MCF 10A (cell line): ENCODE measurements around the gene HSF2BP. TPM values are rescaled to one million over a fixed set of nuclear protein-coding genes. Genes with fewer than 3 reads are reported as not detected.
A peak's percentile ranks its signal among the peaks of the same experiment; 100 is the strongest.
"Not testable (repeated sequence)": the region's sequence is repeated elsewhere in the genome, so short reads cannot be mapped to it uniquely, and the experiment has no call there.

Experiments used
- BruUV-seq: library from RNA; stranded (reverse); fragments of 400-500 nt; replicated peaks from 2 replicates; lab custom pipeline; 2021; lab: Mats Ljungman, UMichigan
- CTCF ChIA-PET: fragments of 300-600 bp; sonication (Branson Sonifier 250); formaldehyde crosslinking; extraction: SDS; loops from one replicate; lab custom pipeline; 2021; ENCODE audit warnings: antibody characterized with exemption, inconsistent platforms; lab: Yijun Ruan, JAX
- POLR2A ChIA-PET: fragments of 300-600, 350-650 bp; sonication (Branson Sonifier 250); formaldehyde crosslinking; extraction: SDS; loops from one replicate; lab custom pipeline; 2020; ENCODE audit warnings: antibody characterized with exemption, inconsistent platforms; lab: Yijun Ruan, JAX
- DNase-seq: peaks from one replicate; pipeline ENCODE4 v3.0.0-alpha.2; 2018; ENCODE audit not compliant: unreplicated experiment
- H3K27ac Mint-ChIP-seq: one replicate; pipeline ENCODE4 v1.8.0; 2022; ENCODE audit warnings: mild to moderate bottlenecking, low read depth, mixed read lengths; ENCODE audit not compliant: unreplicated experiment
- H3K27me3 Mint-ChIP-seq: one replicate; pipeline ENCODE4 v1.8.0; 2022; ENCODE audit warnings: mixed read lengths; ENCODE audit not compliant: insufficient read depth, unreplicated experiment
- H3K36me3 Mint-ChIP-seq: one replicate; pipeline ENCODE4 v1.8.0; 2022; ENCODE audit warnings: mild to moderate bottlenecking, moderate library complexity, mixed read lengths; ENCODE audit not compliant: insufficient read depth, unreplicated experiment
- H3K4me1 Mint-ChIP-seq: one replicate; pipeline ENCODE4 v1.8.0; 2022; ENCODE audit warnings: mixed read lengths; ENCODE audit not compliant: insufficient read depth, unreplicated experiment
- H3K4me3 Mint-ChIP-seq: one replicate; pipeline ENCODE4 v1.8.0; 2022; ENCODE audit warnings: mild to moderate bottlenecking, moderate library complexity, mixed read lengths; ENCODE audit not compliant: unreplicated experiment
- H3K9me3 Mint-ChIP-seq: one replicate; pipeline ENCODE4 v1.8.0; 2022; ENCODE audit warnings: mixed read lengths; ENCODE audit not compliant: unreplicated experiment
- intact Hi-C: fragments of 100-400 bp; cut with micrococcal nuclease; formaldehyde crosslinking; loops from 2 replicates; pipeline ENCODE4 v1.14.1; 2022
- total RNA-seq: library from RNA; stranded (reverse); gene quantifications from 2 replicates; pipeline ENCODE4 v1.2.3, GENCODE V29; 2022

The HSF2BP gene
- total RNA-seq, 1 experiment from 2014 or later, result 6.8 TPM

- H3K36me3 Mint-ChIP-seq, POLR2A ChIA-PET, H3K27ac Mint-ChIP-seq, BruUV-seq, DNase-seq, intact Hi-C loops, H3K4me3 Mint-ChIP-seq, CTCF ChIA-PET, H3K9me3 Mint-ChIP-seq, H3K27me3 Mint-ChIP-seq, H3K4me1 Mint-ChIP-seq: not testable (repeated sequence)
Measured at GRCh38 chr21:43517701-43518100, 141.6 kb downstream of the HSF2BP start.

DNA sequence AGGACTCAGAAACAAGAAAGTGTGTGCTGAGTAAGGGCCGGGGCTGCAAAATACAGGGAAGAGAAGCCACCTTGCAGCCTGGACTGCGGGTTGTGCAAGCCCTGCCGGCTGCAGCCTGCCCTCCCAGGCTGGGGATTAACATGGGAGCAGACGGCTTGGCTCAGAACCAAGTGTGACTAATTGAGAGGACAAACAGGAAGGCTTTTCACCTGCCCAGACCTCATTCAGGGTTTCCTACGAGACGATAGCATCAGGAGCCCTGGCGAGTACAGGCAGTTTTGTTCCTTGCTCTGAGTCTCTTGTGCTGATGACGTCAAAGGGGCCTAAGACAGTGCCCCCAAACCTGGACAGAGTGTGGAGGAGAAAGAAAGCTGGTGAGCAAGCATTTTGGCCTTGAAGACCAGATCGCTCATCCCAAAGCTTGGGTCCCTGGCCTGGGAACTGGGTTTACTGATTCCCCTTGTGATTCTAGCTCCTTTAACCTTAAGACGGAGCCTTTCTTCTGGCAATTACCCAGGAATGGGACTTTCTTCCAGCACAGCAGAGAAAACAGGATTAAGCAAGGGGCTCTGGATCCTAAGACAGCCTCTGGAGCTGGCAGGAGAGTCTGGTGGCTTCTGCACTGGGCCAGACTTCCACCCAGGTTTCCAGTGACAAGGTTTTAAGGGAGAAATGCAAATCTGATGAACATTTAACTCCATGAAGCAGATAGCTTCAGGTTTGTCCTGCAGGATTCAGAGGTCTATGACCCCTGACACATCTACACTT, 142.2 kb downstream of the HSF2BP start:
- CTCF ChIA-PET, H3K4me3 Mint-ChIP-seq, H3K27ac Mint-ChIP-seq, H3K36me3 Mint-ChIP-seq, intact Hi-C loops, H3K27me3 Mint-ChIP-seq, H3K9me3 Mint-ChIP-seq, DNase-seq, H3K4me1 Mint-ChIP-seq, POLR2A ChIA-PET: not testable (repeated sequence)
- TSS peak; percentile 68 for BruUV-seq

- TSS peak; percentile 74 for BruUV-seq
- H3K9me3 Mint-ChIP-seq, DNase-seq, H3K36me3 Mint-ChIP-seq, H3K4me1 Mint-ChIP-seq, H3K4me3 Mint-ChIP-seq, H3K27me3 Mint-ChIP-seq, H3K27ac Mint-ChIP-seq, POLR2A ChIA-PET, CTCF ChIA-PET, intact Hi-C loops: not testable (repeated sequence)
Measured at GRCh38 chr21:43516295-43516847, 142.9 kb downstream of the HSF2BP start.

DNA sequence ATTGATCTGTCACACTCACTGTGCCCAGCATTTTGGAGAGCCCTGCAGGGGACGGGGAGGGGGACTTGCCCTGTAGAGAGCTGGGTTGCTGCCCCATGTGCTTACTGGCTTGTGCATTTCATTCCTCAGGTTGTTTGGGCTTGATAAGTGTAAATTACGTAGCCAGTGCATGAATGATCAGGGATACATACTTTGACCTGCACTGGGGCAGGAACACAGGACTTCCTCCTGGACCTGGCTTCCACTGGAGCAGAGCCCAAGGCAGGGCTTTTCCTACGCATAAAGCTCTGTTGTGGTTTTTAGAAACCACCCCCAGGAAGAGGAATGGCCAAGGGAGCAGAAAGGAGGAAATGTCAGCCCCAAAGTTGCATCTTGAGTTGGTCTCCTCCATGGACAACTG, 144.5 kb downstream of the HSF2BP start:
- DNase-seq, H3K27ac Mint-ChIP-seq, H3K4me3 Mint-ChIP-seq, H3K9me3 Mint-ChIP-seq, intact Hi-C loops, POLR2A ChIA-PET, H3K27me3 Mint-ChIP-seq, H3K36me3 Mint-ChIP-seq, H3K4me1 Mint-ChIP-seq, BruUV-seq, CTCF ChIA-PET: not testable (repeated sequence)

- H3K27me3 Mint-ChIP-seq, H3K4me1 Mint-ChIP-seq, BruUV-seq, intact Hi-C loops, H3K9me3 Mint-ChIP-seq, H3K4me3 Mint-ChIP-seq, CTCF ChIA-PET, H3K27ac Mint-ChIP-seq, H3K36me3 Mint-ChIP-seq, POLR2A ChIA-PET, DNase-seq: not testable (repeated sequence)
Measured at GRCh38 chr21:43513023-43513422, 146.3 kb downstream of the HSF2BP start.

DNA sequence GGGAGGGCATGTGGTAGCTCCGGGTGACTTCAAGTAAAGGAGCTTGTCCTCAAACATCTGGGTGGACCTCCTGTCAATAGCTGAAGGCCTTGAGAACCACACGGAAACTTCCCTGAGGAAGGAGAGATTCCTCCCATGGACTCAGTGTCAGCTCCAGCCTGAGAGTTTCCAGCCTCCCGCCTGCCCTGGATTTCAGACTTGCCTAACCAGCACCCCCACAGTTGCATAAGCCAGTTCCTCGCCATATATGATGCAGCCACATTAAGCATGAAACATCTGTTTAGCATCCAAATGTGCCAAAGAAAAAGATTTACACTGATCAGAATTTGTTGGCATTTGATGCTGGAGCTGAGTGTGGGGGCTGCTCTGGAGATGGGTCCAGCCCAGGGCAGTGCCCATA, 148.1 kb downstream of the HSF2BP start:
- DNase-seq, CTCF ChIA-PET, H3K4me1 Mint-ChIP-seq, H3K27me3 Mint-ChIP-seq, H3K27ac Mint-ChIP-seq, intact Hi-C loops, H3K36me3 Mint-ChIP-seq, H3K4me3 Mint-ChIP-seq, POLR2A ChIA-PET, BruUV-seq, H3K9me3 Mint-ChIP-seq: not testable (repeated sequence)

- POLR2A ChIA-PET, H3K9me3 Mint-ChIP-seq, DNase-seq, H3K27me3 Mint-ChIP-seq, H3K27ac Mint-ChIP-seq, CTCF ChIA-PET, H3K4me1 Mint-ChIP-seq, intact Hi-C loops, H3K36me3 Mint-ChIP-seq, H3K4me3 Mint-ChIP-seq, BruUV-seq: not testable (repeated sequence)
Measured at GRCh38 chr21:43510669-43511068, 148.6 kb downstream of the HSF2BP start.

- H3K27ac Mint-ChIP-seq, H3K36me3 Mint-ChIP-seq, intact Hi-C loops, H3K9me3 Mint-ChIP-seq, H3K4me1 Mint-ChIP-seq, CTCF ChIA-PET, H3K4me3 Mint-ChIP-seq, H3K27me3 Mint-ChIP-seq, DNase-seq, POLR2A ChIA-PET: not testable (repeated sequence)
- BruUV-seq, result TSS peak; percentile 76
Measured at GRCh38 chr21:43503892-43504291, 155.4 kb downstream of the HSF2BP start.

DNA sequence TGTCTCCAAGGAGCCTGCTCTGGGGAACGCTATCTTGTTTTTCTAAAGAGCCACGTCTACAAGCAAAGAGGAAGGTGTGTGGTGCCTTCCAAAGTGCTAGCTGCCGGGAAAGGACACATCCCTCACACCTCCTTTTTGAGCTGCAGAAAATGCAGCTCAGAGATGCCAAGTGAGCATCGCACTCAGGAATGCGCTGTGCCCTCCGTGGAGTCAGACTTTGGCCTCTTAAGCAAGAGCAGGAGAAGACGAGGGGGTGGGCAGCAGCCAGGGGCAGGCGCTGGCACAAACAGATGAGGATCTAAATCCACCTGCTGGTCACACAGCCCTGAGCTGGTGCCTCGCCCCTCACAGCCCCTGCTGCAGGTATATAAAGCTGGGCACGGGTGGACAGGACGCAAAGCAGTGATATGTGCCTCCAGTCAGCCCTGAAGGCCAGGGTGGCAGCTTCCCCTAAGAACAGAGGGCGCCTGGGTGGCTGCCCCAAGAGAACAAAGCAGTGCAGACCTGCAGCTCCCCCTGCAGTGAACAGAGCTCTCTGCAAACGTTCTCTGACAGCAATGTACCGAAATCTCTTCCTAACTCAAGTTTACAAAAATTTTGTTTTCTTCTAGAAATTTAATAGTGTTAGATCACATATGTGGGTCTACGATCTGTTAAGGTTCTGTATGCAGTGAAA, 156.1 kb downstream of the HSF2BP start:
- H3K27me3 Mint-ChIP-seq, DNase-seq, CTCF ChIA-PET, H3K4me1 Mint-ChIP-seq, H3K36me3 Mint-ChIP-seq, H3K27ac Mint-ChIP-seq, H3K9me3 Mint-ChIP-seq, POLR2A ChIA-PET, H3K4me3 Mint-ChIP-seq, BruUV-seq, intact Hi-C loops: not testable (repeated sequence)
